ENCODE results near the gene CR1L. TPM values are rescaled to one million over a fixed set of nuclear protein-coding genes. Genes with fewer than 3 reads are reported as not detected.
"Not testable (repeated sequence)": the region's sequence is repeated elsewhere in the genome, so short reads cannot be mapped to it uniquely, and the experiment has no call there.

CR1L gene
- 1.9 TPM for polyA plus RNA-seq (2013, experiment 1 of 2)
- 2.3 TPM for polyA plus RNA-seq (2013, experiment 2 of 2)

- peak within 1 kb of the TSS; percentile 63 for H3K4me3 ChIP-seq (ENCODE audit: low read length)
- peaks cover 34% of the 10 kb centered on the region for H3K4me1 ChIP-seq (ENCODE audit: insufficient read depth, low read length)
- no peaks in the 10 kb centered on the region for H3K36me3 ChIP-seq (ENCODE audit: insufficient read depth, low read length)
- H3K27ac ChIP-seq (ENCODE audit: low read depth, low read length): no peak within 1 kb of the TSS
- WGBS: 91% methylated on average over 65 of the region's 65 CpGs
- peaks cover 18% of the 10 kb centered on the region for H3K27me3 ChIP-seq (ENCODE audit: insufficient read depth, low read length)
- H3K9ac ChIP-seq (ENCODE audit: low read depth, low read length): no peak within 1 kb of the TSS
- H3K9me3 ChIP-seq (ENCODE audit: insufficient read depth, low read depth, low read length): no peaks in the 10 kb centered on the region
Observed at GRCh38 chr1:207644852-207645634, at the start of gene CR1L. TSS of gene CR1L (plus strand) at chr1:207645133. CDS start at chr1:207645234, 101 bp downstream.

- Histone ChIP-seq H3K36me3 (ENCODE audit: insufficient read depth, low read length) (no peaks in the 10 kb centered on the region), H3K27me3 (ENCODE audit: insufficient read depth, low read length) (no peaks in the 10 kb centered on the region), H3K27ac (ENCODE audit: low read depth, low read length) (no peak overlapping the region), H3K9ac (ENCODE audit: low read depth, low read length) (no peak overlapping the region), H3K4me3 (ENCODE audit: low read length) (no peak overlapping the region), H3K4me1 (ENCODE audit: insufficient read depth, low read length) (peaks cover 8% of the 10 kb centered on the region; the same call in 1 of the 2 replicates), H3K9me3 (ENCODE audit: insufficient read depth, low read depth, low read length) (no peaks in the 10 kb centered on the region)
- 90% methylated on average over 6 of the region's 6 CpGs for WGBS
Observed at GRCh38 chr1:207603777-207604176, 41.2 kb upstream of the CR1L start.

GRCh38 chr1:207605444-207606361, 39.2 kb upstream of the CR1L start:
- Histone ChIP-seq H3K9me3 (ENCODE audit: insufficient read depth, low read depth, low read length) (no peaks in the 10 kb centered on the region), H3K27me3 (ENCODE audit: insufficient read depth, low read length) (no peaks in the 10 kb centered on the region), H3K9ac (ENCODE audit: low read depth, low read length) (no peak overlapping the region), H3K4me3 (ENCODE audit: low read length) (no peak overlapping the region), H3K36me3 (ENCODE audit: insufficient read depth, low read length) (no peaks in the 10 kb centered on the region), H3K27ac (ENCODE audit: low read depth, low read length) (no peak overlapping the region), H3K4me1 (ENCODE audit: insufficient read depth, low read length) (peaks cover 1% of the 10 kb centered on the region; the same call in 1 of the 2 replicates)
- 93% methylated on average over 7 of the region's 7 CpGs for WGBS

GRCh38 chr1:207606362-207606755, 38.6 kb upstream of the CR1L start:
- WGBS: 100% methylated on average over 1 of the region's 2 CpGs
- Histone ChIP-seq H3K27me3 (ENCODE audit: insufficient read depth, low read length) (no peaks in the 10 kb centered on the region), H3K4me1 (ENCODE audit: insufficient read depth, low read length) (no peaks in the 10 kb centered on the region), H3K4me3 (ENCODE audit: low read length) (no peak overlapping the region), H3K36me3 (ENCODE audit: insufficient read depth, low read length) (no peaks in the 10 kb centered on the region), H3K27ac (ENCODE audit: low read depth, low read length) (no peak overlapping the region), H3K9ac (ENCODE audit: low read depth, low read length) (no peak overlapping the region), H3K9me3 (ENCODE audit: insufficient read depth, low read depth, low read length) (no peaks in the 10 kb centered on the region)

GRCh38 chr1:207612762-207613161, 32.2 kb upstream of the CR1L start:
- H3K4me1 ChIP-seq (ENCODE audit: insufficient read depth, low read length): no peaks in the 10 kb centered on the region
- H3K27ac ChIP-seq (ENCODE audit: low read depth, low read length): no peak overlapping the region
- H3K36me3 ChIP-seq (ENCODE audit: insufficient read depth, low read length): no peaks in the 10 kb centered on the region
- no peaks in the 10 kb centered on the region for H3K27me3 ChIP-seq (ENCODE audit: insufficient read depth, low read length)
- 87% methylated on average over 11 of the region's 11 CpGs for WGBS
- no peak overlapping the region for H3K4me3 ChIP-seq (ENCODE audit: low read length)
- peaks cover 11% of the 10 kb centered on the region for H3K9me3 ChIP-seq (ENCODE audit: insufficient read depth, low read depth, low read length)
- no peak overlapping the region for H3K9ac ChIP-seq (ENCODE audit: low read depth, low read length)

DNA sequence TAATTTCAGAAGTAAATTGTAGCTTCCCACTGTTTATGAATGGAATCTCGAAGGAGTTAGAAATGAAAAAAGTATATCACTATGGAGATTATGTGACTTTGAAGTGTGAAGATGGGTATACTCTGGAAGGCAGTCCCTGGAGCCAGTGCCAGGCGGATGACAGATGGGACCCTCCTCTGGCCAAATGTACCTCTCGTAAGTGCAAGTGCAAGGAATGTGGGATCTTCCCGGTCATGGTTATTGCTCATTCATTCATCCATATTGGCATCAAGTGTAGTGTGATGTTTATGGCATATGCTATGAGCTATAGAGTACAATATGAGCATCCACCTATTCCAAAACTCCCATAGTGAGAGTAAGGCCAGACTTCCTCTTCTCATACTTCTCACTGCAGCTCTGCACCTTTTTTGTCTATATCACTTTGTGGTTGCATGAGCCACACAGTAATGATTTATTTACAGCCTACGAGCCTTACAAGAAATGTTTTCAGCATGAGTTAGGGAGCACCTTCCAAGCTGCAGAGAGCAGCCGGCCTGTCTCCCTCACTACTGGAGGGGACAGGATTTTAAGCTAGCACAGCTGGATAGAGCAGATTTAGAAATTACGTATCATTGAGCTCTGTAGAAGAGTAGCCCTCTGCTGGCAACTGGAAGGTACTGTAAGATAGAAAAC, 24.9 kb upstream of the CR1L start:
- Histone ChIP-seq H3K4me1 (ENCODE audit: insufficient read depth, low read length) (peaks cover 3% of the 10 kb centered on the region; the same call in 1 of the 2 replicates), H3K27me3 (ENCODE audit: insufficient read depth, low read length) (no peaks in the 10 kb centered on the region), H3K9ac (ENCODE audit: low read depth, low read length) (no peak overlapping the region), H3K36me3 (ENCODE audit: insufficient read depth, low read length) (no peaks in the 10 kb centered on the region), H3K9me3 (ENCODE audit: insufficient read depth, low read depth, low read length) (no peaks in the 10 kb centered on the region), H3K4me3 (ENCODE audit: low read length) (no peak overlapping the region), H3K27ac (ENCODE audit: low read depth, low read length) (no peak overlapping the region)
- 67% methylated on average over 6 of the region's 7 CpGs for WGBS

- Histone ChIP-seq H3K27ac (ENCODE audit: low read depth, low read length) (no peak overlapping the region), H3K4me3 (ENCODE audit: low read length) (no peak overlapping the region), H3K36me3 (ENCODE audit: insufficient read depth, low read length) (no peaks in the 10 kb centered on the region), H3K27me3 (ENCODE audit: insufficient read depth, low read length) (no peaks in the 10 kb centered on the region), H3K9me3 (ENCODE audit: insufficient read depth, low read depth, low read length) (no peaks in the 10 kb centered on the region; the same call in 1 of the 2 replicates), H3K4me1 (ENCODE audit: insufficient read depth, low read length) (peaks cover 3% of the 10 kb centered on the region; the same call in 1 of the 2 replicates), H3K9ac (ENCODE audit: low read depth, low read length) (no peak overlapping the region)
- 100% methylated on average over 1 of the region's 2 CpGs for WGBS
Observed at GRCh38 chr1:207620543-207620893, 24.4 kb upstream of the CR1L start.

- not testable (repeated sequence) for H3K9ac ChIP-seq (ENCODE audit: low read depth, low read length); H3K27ac ChIP-seq (ENCODE audit: low read depth, low read length); H3K9me3 ChIP-seq (ENCODE audit: insufficient read depth, low read depth, low read length); H3K27me3 ChIP-seq (ENCODE audit: insufficient read depth, low read length); H3K4me1 ChIP-seq (ENCODE audit: insufficient read depth, low read length); H3K36me3 ChIP-seq (ENCODE audit: insufficient read depth, low read length); H3K4me3 ChIP-seq (ENCODE audit: low read length)
- no CpG with 5 or more reads among the region's 1 CpG for WGBS
Observed at GRCh38 chr1:207625504-207626071, 19.3 kb upstream of the CR1L start.

GRCh38 chr1:207626972-207627337, 18.0 kb upstream of the CR1L start:
- no peaks in the 10 kb centered on the region for H3K36me3 ChIP-seq (ENCODE audit: insufficient read depth, low read length)
- no peak overlapping the region for H3K27ac ChIP-seq (ENCODE audit: low read depth, low read length)
- peaks cover 6% of the 10 kb centered on the region for H3K9me3 ChIP-seq (ENCODE audit: insufficient read depth, low read depth, low read length)
- WGBS: 100% methylated on average over 1 of the region's 1 CpG
- H3K9ac ChIP-seq (ENCODE audit: low read depth, low read length): no peak overlapping the region
- no peak overlapping the region for H3K4me3 ChIP-seq (ENCODE audit: low read length)
- no peaks in the 10 kb centered on the region for H3K27me3 ChIP-seq (ENCODE audit: insufficient read depth, low read length)
- H3K4me1 ChIP-seq (ENCODE audit: insufficient read depth, low read length): peaks cover 19% of the 10 kb centered on the region

GRCh38 chr1:207627496-207627895, 17.4 kb upstream of the CR1L start:
- H3K27me3 ChIP-seq (ENCODE audit: insufficient read depth, low read length): no peaks in the 10 kb centered on the region
- H3K4me3 ChIP-seq (ENCODE audit: low read length): no peak overlapping the region
- H3K4me1 ChIP-seq (ENCODE audit: insufficient read depth, low read length): peaks cover 21% of the 10 kb centered on the region
- WGBS: 98% methylated on average over 2 of the region's 2 CpGs
- H3K9me3 ChIP-seq (ENCODE audit: insufficient read depth, low read depth, low read length): peaks cover 6% of the 10 kb centered on the region
- H3K36me3 ChIP-seq (ENCODE audit: insufficient read depth, low read length): no peaks in the 10 kb centered on the region
- H3K27ac ChIP-seq (ENCODE audit: low read depth, low read length): no peak overlapping the region
- no peak overlapping the region for H3K9ac ChIP-seq (ENCODE audit: low read depth, low read length)
